K562 (cell line): ENCODE results near the gene RPS6KL1. TPM values are rescaled to one million over a fixed set of nuclear protein-coding genes. Genes with fewer than 3 reads are reported as not detected.

ENCODE experiments used
- ATAC-seq: fragments of 200-7000 bp; cut with Tn5 transposase; 3 replicates; pipeline ENCODE4 v1.9.1; 2020; ENCODE audit warnings: moderate library complexity
- BruUV-seq: library from RNA; stranded (reverse); fragments of 400-500 nt; replicated peaks from 2 replicates; lab custom pipeline; 2021; lab: Mats Ljungman, UMichigan
- CTCF ChIA-PET: fragments of 300-600 bp; formaldehyde crosslinking; extraction: SDS; loops from one replicate; lab custom pipeline; 2021; ENCODE audit warnings: low intra/inter-chr PET ratio; lab: Yijun Ruan, JAX
- POLR2A ChIA-PET: fragments of 300-600, 350-650 bp; sonication (Branson Sonifier 250); formaldehyde crosslinking; extraction: SDS; loops from one replicate; lab custom pipeline; 2021; ENCODE audit warnings: antibody characterized with exemption, inconsistent platforms; lab: Yijun Ruan, JAX
- DNase-seq, 4 experiments: peaks; one replicate each; pipeline versions ENCODE4 v3.0.0 to v3.0.0-alpha.2; 2011 to 2018; ENCODE audit warnings: low spot score in 3 of 4, mixed read lengths in 3 of 4; ENCODE audit errors: extremely low read depth in 1 of 4
- FAIRE-seq: peaks from 2 replicates; lab custom pipeline; 2011; peaks lifted over from hg19 to GRCh38; lab: Jason Lieb, UNC
- H2AFZ ChIP-seq: 2 replicates; pipeline ENCODE4 v1.6.0; 2011; ENCODE audit warnings: low read depth, low read length, control low read depth, inconsistent platforms
- H3K27ac ChIP-seq: fragments of 200-600 bp; 3 replicates; pipeline ENCODE4 v1.8.0; 2011; ENCODE audit warnings: low read depth, mild to moderate bottlenecking, control low read depth, inconsistent platforms, low read length, moderate library complexity, mixed read lengths; ENCODE audit errors: extremely low read depth
- H3K27me3 ChIP-seq, 2 experiments: fragments of 300-600 bp in 1 of 2; 2 replicates in 1 of 2; 3 replicates in 1 of 2; pipeline versions ENCODE4 v1.6.0 to v1.8.0; 2011; ENCODE audit warnings: inconsistent platforms in 2 of 2, low read length in 2 of 2, mild to moderate bottlenecking in 1 of 2, mixed read lengths in 1 of 2, moderate library complexity in 1 of 2; ENCODE audit not compliant: control insufficient read depth in 2 of 2, insufficient read depth in 2 of 2
- H3K36me3 ChIP-seq: fragments of 300-600 bp; 3 replicates; pipeline ENCODE4 v1.8.0; 2011; ENCODE audit warnings: mild to moderate bottlenecking, low read length, inconsistent platforms; ENCODE audit not compliant: control insufficient read depth, insufficient read depth
- H3K4me1 ChIP-seq, 2 experiments: fragments of 200-600 bp in 1 of 2; replicated peaks in 1 of 2; 2 replicates in 1 of 2; 3 replicates in 1 of 2; pipeline versions ENCODE4 v1.5.1 to v1.8.0; 2011; ENCODE audit warnings: inconsistent platforms in 2 of 2, low read length in 2 of 2, mild to moderate bottlenecking in 1 of 2, mixed read lengths in 1 of 2, moderate library complexity in 1 of 2; ENCODE audit not compliant: control insufficient read depth in 2 of 2, insufficient read depth in 2 of 2
- H3K4me2 ChIP-seq: 2 replicates; pipeline ENCODE4 v1.6.1; 2011; ENCODE audit warnings: low read length, control low read depth, inconsistent platforms, mixed read lengths; ENCODE audit not compliant: insufficient read depth
- H3K4me3 ChIP-seq: fragments of 200-600 bp; sonication (generic), shearing (Covaris generic); 2 replicates; pipeline ENCODE4 v1.5.1; 2016; ENCODE audit warnings: control low read depth, inconsistent platforms
- H3K79me2 ChIP-seq: fragments of 200-600 bp; 3 replicates; pipeline ENCODE4 v1.8.0; 2011; ENCODE audit warnings: low read length, inconsistent platforms; ENCODE audit not compliant: control insufficient read depth, insufficient read depth
- H3K9ac ChIP-seq, 2 experiments: 2 replicates each; pipeline versions ENCODE4 v1.6.0 to v1.6.1; 2011; ENCODE audit warnings: low read depth in 2 of 2, low read length in 2 of 2, control low read depth in 1 of 2, inconsistent platforms in 1 of 2, mild to moderate bottlenecking in 1 of 2, mixed read lengths in 1 of 2; ENCODE audit not compliant: insufficient read depth in 1 of 2
- H3K9me1 ChIP-seq: one replicate; pipeline ENCODE4 v1.6.0; 2011; ENCODE audit warnings: inconsistent platforms, mild to moderate bottlenecking, low read length, moderate library complexity; ENCODE audit not compliant: control insufficient read depth, insufficient read depth
- H3K9me3 ChIP-seq: replicated peaks from 2 replicates; pipeline ENCODE4 v1.5.1; 2011; ENCODE audit warnings: low read depth, low read length, inconsistent platforms; ENCODE audit not compliant: control insufficient read depth, insufficient read depth
- H4K20me1 ChIP-seq: replicated peaks from 2 replicates; pipeline ENCODE4 v1.6.1; 2011; ENCODE audit warnings: low read length, inconsistent platforms, mixed read lengths; ENCODE audit not compliant: control insufficient read depth, insufficient read depth
- DMBX1 ChIP-seq: fragments of 250-450 bp; sonication (Bioruptor Pico); IDR thresholded peaks from 2 replicates; pipeline ENCODE4 v1.8.0; 2022; ENCODE audit warnings: inconsistent platforms, mild to moderate bottlenecking, moderate library complexity, borderline replicate concordance
- EZH2 ChIP-seq: IDR thresholded peaks from 2 replicates; pipeline ENCODE4 v1.6.1; 2012; ENCODE audit warnings: low read depth, mild to moderate bottlenecking, inconsistent platforms, low read length, borderline replicate concordance
- HDAC1 ChIP-seq, 2 experiments: fragments of 450-650 bp; IDR thresholded peaks; 2 replicates each; pipeline ENCODE4 v1.6.1; 2016 to 2017; ENCODE audit warnings: inconsistent platforms in 1 of 2, mild to moderate bottlenecking in 1 of 2, moderate library complexity in 1 of 2
- KDM2B ChIP-seq: fragments of 250-450 bp; sonication (Bioruptor Pico); IDR thresholded peaks from 2 replicates; pipeline ENCODE4 v1.8.0; 2021; ENCODE audit warnings: mild to moderate bottlenecking, moderate library complexity
- NR4A1 ChIP-seq, 2 experiments: fragments of 250-450 bp in 1 of 2; fragments of 450-650 bp in 1 of 2; sonication (Bioruptor Pico) in 1 of 2; IDR thresholded peaks; 2 replicates each; pipeline versions ENCODE4 v1.4.0 to v1.6.1; 2016 to 2020; ENCODE audit warnings: mild to moderate bottlenecking in 2 of 2, missing compliant biosample characterization in 1 of 2, missing genetic modification characterization in 1 of 2, moderate library complexity in 1 of 2
- RFX5 ChIP-seq: IDR thresholded peaks from 2 replicates; pipeline ENCODE4 v1.6.1; 2011; ENCODE audit warnings: low read depth, mild to moderate bottlenecking, improper control_type of control experiment, low read length
- ZNF79 ChIP-seq: fragments of 250-450 bp; sonication (Bioruptor Pico); IDR thresholded peaks from 2 replicates; pipeline ENCODE4 v1.4.0; 2020; ENCODE audit warnings: low read depth, mild to moderate bottlenecking, moderate library complexity
- WGBS: fragments of 100-300 bp; shearing (Covaris generic); methylation state at CpG from one replicate; pipeline ENCODE4 v1.1.6; 2016; ENCODE audit warnings: low coverage, mixed read lengths; ENCODE audit not compliant: insufficient coverage; ENCODE audit errors: missing lambda C conversion rate; 5-methylcytosine and 5-hydroxymethylcytosine counted together
- in situ Hi-C: fragments of 300-500 bp; cut with MboI; formaldehyde crosslinking; loops from 4 replicates; pipeline ENCODE4 v1.15.0; 2018; ENCODE audit warnings: inconsistent platforms, mixed read lengths
- intact Hi-C: fragments of 100-400 bp; cut with micrococcal nuclease; formaldehyde crosslinking; loops from 2 replicates; pipeline ENCODE4 v1.14.2; 2022
- polyA plus RNA-seq, 8 experiments: library from polyadenylated mRNA; depleted of rRNA in 4 of 8; stranded (reverse) in 5 of 8; unstranded in 3 of 8; fragments of >200 nt; fragmentation: Nextera tagmentation in 2 of 8; fragmentation: Illumina TruSeq in 1 of 8; extraction: Ambion mirVana in 2 of 8; extraction: Trizol in 1 of 8; gene quantifications; 2 replicates each; pipeline versions ENCODE4 v1.2.1 to v1.2.3, GENCODE V29; 2011 to 2014; ENCODE audit warnings: inconsistent platforms in 1 of 8, missing spikeins in 1 of 8
- total RNA-seq, 7 experiments: library from RNA; depleted of rRNA in 6 of 7; stranded (reverse); fragments of >200 nt in 6 of 7; fragmentation: Illumina TruSeq in 2 of 7; extraction: Trizol in 2 of 7; gene quantifications; 2 replicates each; pipeline versions ENCODE4 v1.2.1 to v1.2.3, GENCODE V29; 2011 to 2021; ENCODE audit warnings: low replicate concordance in 1 of 7
- TF ChIP-seq, protein P1 (sequence below): IDR thresholded peaks from 2 replicates; pipeline ENCODE4 v1.6.1; 2011; ENCODE audit not compliant: insufficient read length; ENCODE audit errors: extremely low read depth
- TF ChIP-seq, protein P2 (sequence below), 2 experiments: fragments of 250-450 bp in 1 of 2; fragments of 450-650 bp in 1 of 2; sonication (Bioruptor Pico) in 1 of 2; IDR thresholded peaks; 2 replicates each; pipeline versions ENCODE4 v1.6.1 to v1.8.0; 2016 to 2021; ENCODE audit warnings: mild to moderate bottlenecking in 2 of 2, moderate library complexity in 2 of 2, missing compliant biosample characterization in 1 of 2, missing genetic modification characterization in 1 of 2
- TF ChIP-seq, protein P3 (sequence below): conservative IDR thresholded peaks from 2 replicates; pipeline ENCODE4 v1.6.1; 2011; ENCODE audit warnings: low read depth, mild to moderate bottlenecking, low read length; ENCODE audit not compliant: control insufficient read depth

Gene RPS6KL1
- total and polyA plus RNA-seq, 9 of the 15 experiments (the other 6 are each of a cell fraction or from before 2014, with no cell fraction given): 0.91 to 15.5 (median 8.1) TPM

DNA sequence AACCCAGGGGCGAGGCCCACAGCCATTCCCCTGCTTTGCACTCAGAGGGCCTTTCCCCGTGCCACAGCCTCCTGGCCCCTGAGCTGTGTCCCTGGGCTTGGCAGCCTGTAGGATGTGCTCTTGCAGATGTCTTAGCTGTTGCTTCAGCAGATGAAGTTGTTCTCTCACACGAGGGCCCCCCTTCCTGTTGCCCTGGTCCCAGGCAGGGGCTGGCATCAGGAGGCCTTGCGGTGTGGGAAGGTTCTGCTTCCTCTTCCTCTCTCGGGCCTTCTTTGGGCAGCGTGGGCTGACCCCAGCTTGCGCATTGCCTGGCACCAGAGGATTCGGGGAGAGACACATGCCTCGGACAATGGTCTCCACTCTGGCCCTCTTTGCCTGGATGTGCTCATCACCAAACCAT lies 59.8 kb downstream of the RPS6KL1 start:
- WGBS: 13% methylated on average over 6 of the region's 9 CpGs
- H3K4me2 ChIP-seq: no peak overlapping the region
- H3K9me1 ChIP-seq: no peaks in the 10 kb centered on the region
- FAIRE-seq (no peak), DNase-seq (no peak), ATAC-seq (no peak)
- no peak overlapping the region for H2AFZ ChIP-seq
- intact Hi-C loops (loop anchor here (5.0 kb wide), 1 partner anchor 434 kb away; no protein-coding TSS in a partner anchor), in situ Hi-C loops (loop anchor here (5.0 to 10.0 kb wide), 2 partner anchors 39 to 442 kb away; no protein-coding TSS in a partner anchor)
- H3K9me3 ChIP-seq: no peaks in the 10 kb centered on the region
- no TSS peak for BruUV-seq
- H3K4me1 ChIP-seq: no peaks in the 10 kb centered on the region; a peak in 1 of 5 replicates
- no peak overlapping the region for H3K4me3 ChIP-seq
- CTCF ChIA-PET: no interaction called here
- H3K79me2 ChIP-seq: no peaks in the 10 kb centered on the region
- no peaks in the 10 kb centered on the region for H3K27me3 ChIP-seq
- 0 out of 4 replicates have a peak overlapping the region, but pooled peaks of 1 of the 2 experiments have one; percentile 13 for H3K9ac ChIP-seq
- TF ChIP-seq NR4A1 (CRISPR knock-in tag; IDR thresholded peaks at IDR 0.05): no peak
- no peak for TF ChIP-seq NR4A1 (tag; IDR thresholded peaks at IDR 0.05)
- TF ChIP-seq, protein P1, sequence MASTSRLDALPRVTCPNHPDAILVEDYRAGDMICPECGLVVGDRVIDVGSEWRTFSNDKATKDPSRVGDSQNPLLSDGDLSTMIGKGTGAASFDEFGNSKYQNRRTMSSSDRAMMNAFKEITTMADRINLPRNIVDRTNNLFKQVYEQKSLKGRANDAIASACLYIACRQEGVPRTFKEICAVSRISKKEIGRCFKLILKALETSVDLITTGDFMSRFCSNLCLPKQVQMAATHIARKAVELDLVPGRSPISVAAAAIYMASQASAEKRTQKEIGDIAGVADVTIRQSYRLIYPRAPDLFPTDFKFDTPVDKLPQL: no peak
- TF ChIP-seq KDM2B (CRISPR knock-in tag): no peak
- no peak for TF ChIP-seq DMBX1
- no peak for TF ChIP-seq RFX5
- TF ChIP-seq, protein P2, sequence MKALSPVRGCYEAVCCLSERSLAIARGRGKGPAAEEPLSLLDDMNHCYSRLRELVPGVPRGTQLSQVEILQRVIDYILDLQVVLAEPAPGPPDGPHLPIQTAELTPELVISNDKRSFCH (CRISPR knock-in tag; IDR thresholded peaks at IDR 0.05): no peak
- TF ChIP-seq, protein P2 (tag; IDR thresholded peaks at IDR 0.05): no peak
- TF ChIP-seq ZNF79 (CRISPR knock-in tag): no peak
- no peak for TF ChIP-seq HDAC1 (IDR thresholded peaks at IDR 0.05)
- TF ChIP-seq, protein P3, sequence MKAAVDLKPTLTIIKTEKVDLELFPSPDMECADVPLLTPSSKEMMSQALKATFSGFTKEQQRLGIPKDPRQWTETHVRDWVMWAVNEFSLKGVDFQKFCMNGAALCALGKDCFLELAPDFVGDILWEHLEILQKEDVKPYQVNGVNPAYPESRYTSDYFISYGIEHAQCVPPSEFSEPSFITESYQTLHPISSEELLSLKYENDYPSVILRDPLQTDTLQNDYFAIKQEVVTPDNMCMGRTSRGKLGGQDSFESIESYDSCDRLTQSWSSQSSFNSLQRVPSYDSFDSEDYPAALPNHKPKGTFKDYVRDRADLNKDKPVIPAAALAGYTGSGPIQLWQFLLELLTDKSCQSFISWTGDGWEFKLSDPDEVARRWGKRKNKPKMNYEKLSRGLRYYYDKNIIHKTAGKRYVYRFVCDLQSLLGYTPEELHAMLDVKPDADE: no peak
- TF ChIP-seq EZH2: no peak
- H3K36me3 ChIP-seq: no peaks in the 10 kb centered on the region
- POLR2A ChIA-PET: interaction anchor here (1.1 to 2.2 kb wide), 4 partner anchors 17 to 214 kb away, joined by 3 to 6 read pairs (median 3); no protein-coding TSS in a partner anchor
- no peak overlapping the region for H3K27ac ChIP-seq
- no peaks in the 10 kb centered on the region; the same call in 1 of the 2 replicates for H4K20me1 ChIP-seq
